Measurements from ENCODE around the gene PGAM1.

Gene PGAM1

DNA sequence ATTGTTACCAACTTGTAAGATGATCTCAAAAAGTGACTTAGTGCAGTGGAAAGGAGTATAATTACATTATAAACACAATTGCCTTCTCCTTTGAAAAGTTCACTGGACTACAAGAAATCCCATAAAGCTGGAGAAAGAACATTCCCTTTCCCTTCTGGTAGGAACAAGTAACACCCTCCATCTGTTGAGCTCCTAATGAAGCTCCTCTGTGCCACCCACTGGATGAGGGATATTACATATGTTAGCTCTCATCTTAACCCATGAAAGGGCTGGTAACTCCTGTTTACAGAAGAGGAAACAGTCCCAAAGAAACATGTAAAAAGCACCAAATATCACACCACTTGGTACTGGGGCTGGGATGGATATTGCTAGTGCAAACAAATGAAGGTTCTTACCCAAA is 8.1 kb downstream of the PGAM1 start:
- no peaks in the 10 kb centered on the region for H3K9me3 Mint-ChIP-seq
- H3K4me3 Mint-ChIP-seq: no peak overlapping the region
- DNase-seq: no peak
- H3K27me3 Mint-ChIP-seq: no peaks in the 10 kb centered on the region
- no peak overlapping the region for H3K27ac Mint-ChIP-seq
- peaks cover 18% of the 10 kb centered on the region for H3K4me1 Mint-ChIP-seq
- ATAC-seq: peak; percentile 27

DNA sequence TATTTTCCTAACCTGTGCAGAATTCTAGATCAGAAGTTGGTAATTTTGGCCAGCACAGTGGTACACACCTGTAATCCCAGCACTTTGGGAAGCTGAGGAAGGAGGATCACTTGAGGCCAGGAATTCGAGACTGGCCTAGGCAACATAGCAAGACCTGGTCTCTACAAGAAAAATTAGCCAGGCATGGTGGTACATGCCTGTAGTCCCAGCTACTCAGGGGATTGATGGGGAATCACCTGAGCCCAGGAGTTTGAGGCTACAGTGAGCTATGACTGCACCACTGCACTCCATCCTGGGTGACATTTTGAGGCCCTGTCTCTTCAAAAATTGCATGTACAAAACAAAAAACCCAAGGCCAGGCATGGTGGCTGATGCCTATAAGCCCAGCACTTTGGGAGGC is 8.6 kb downstream of the PGAM1 start:
- no peaks in the 10 kb centered on the region for H3K9me3 Mint-ChIP-seq
- DNase-seq: no peak
- H3K4me1 Mint-ChIP-seq: peaks cover 13% of the 10 kb centered on the region
- ATAC-seq: peak; percentile 63
- H3K27ac Mint-ChIP-seq: no peak overlapping the region
- no peaks in the 10 kb centered on the region for H3K27me3 Mint-ChIP-seq
- no peak overlapping the region for H3K4me3 Mint-ChIP-seq

DNA sequence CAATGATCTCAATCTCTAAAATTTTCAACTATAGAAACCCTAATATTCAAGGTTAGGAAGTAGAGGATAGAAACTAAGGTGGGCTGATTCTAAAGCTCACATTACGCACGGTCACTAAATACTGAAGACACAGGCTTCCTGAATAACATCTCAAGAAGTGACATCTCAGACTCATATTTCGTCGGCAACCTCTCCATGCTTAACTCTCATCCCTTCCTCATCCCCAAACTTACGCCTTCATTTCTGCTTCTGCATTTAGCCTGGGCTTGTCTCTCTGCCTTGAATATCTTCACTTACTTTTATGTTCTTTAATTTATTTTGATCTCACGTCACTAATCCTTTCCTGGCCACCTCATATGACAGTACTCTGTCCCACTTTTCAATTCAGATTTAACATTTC is 9.2 kb downstream of the PGAM1 start:
- H3K9me3 Mint-ChIP-seq: no peaks in the 10 kb centered on the region
- H3K27ac Mint-ChIP-seq: no peak overlapping the region
- DNase-seq (no peak), ATAC-seq (peak; percentile 11)
- peaks cover 6% of the 10 kb centered on the region for H3K4me1 Mint-ChIP-seq
- H3K27me3 Mint-ChIP-seq: no peaks in the 10 kb centered on the region
- H3K4me3 Mint-ChIP-seq: no peak overlapping the region

DNA sequence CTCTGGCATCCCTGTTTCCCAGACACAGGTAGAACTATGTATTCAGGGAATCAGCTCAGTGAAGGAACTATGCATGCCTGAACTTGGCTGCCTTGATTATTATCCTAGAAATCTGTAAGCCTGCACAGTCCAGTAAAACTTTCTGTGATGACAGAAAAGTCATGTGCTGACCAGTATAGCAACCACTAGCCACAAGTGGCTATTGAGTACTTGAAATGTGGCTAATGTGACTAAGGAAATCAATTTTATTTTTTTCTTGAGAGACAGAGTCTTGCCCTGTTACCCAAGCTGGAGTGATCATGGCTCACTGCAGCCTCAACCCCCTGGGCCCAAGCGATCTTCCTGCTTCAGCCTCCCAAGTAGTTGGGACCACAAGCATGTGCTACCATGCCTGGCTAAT is 16.3 kb downstream of the PGAM1 start:
- ATAC-seq (no peak), DNase-seq (no peak)
- H3K4me3 Mint-ChIP-seq: no peak overlapping the region
- peaks cover 42% of the 10 kb centered on the region for H3K4me1 Mint-ChIP-seq
- H3K9me3 Mint-ChIP-seq: no peaks in the 10 kb centered on the region
- no peak overlapping the region for H3K27ac Mint-ChIP-seq
- H3K27me3 Mint-ChIP-seq: no peaks in the 10 kb centered on the region

DNA sequence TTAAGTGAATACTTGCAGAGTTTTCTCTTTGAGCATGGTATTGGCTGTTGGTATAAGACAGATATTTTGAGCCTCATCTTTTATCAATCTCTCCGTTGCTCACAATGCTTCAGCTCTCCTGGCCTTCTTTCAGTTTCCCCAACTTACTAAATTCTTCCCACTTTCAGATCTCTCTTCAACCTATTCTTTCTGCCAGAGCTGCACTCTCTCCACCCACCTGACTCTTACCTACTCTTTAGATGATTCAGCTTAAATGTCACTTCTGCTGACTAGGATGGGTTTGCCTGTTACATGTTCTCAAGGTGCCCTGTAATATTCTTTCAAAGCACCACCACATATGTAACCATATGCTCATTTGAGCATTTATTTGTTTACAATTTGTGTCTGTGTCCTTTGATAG is 18.2 kb downstream of the PGAM1 start:
- H3K4me3 Mint-ChIP-seq: peak overlapping the region; percentile 98 to 99
- H3K27ac Mint-ChIP-seq: peak overlapping the region in 1 of 2 donors; percentile 4
- H3K9me3 Mint-ChIP-seq: no peaks in the 10 kb centered on the region
- peaks cover 60% of the 10 kb centered on the region for H3K4me1 Mint-ChIP-seq
- no peak for DNase-seq
- no peak for ATAC-seq
- no peaks in the 10 kb centered on the region for H3K27me3 Mint-ChIP-seq

DNA sequence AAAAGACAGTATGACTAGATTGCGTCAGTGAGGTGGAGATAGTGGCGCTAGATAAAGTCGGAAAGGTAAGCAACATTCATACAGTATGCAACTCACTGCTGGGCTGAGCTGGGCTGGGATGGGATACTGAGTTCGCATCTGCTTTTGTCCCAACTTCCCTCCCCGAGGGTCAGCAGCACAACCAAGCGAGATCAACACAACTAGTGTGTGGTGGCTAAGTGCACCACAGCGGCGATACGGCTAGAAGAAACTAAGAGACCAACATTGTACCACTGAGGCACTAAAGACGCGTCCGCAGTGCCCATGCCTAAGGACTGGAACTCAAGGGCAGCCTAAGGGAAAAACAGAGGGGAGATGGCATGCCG is 19.3 kb downstream of the PGAM1 start:
- DNase-seq (no peak), ATAC-seq (peak; percentile 0)
- Mint-ChIP-seq H3K27me3 (no peaks in the 10 kb centered on the region), H3K27ac (peak overlapping the region; percentile 90 to 99), H3K9me3 (no peaks in the 10 kb centered on the region), H3K4me3 (peak overlapping the region; percentile 98 to 99), H3K4me1 (peaks cover 63% of the 10 kb centered on the region)

DNA sequence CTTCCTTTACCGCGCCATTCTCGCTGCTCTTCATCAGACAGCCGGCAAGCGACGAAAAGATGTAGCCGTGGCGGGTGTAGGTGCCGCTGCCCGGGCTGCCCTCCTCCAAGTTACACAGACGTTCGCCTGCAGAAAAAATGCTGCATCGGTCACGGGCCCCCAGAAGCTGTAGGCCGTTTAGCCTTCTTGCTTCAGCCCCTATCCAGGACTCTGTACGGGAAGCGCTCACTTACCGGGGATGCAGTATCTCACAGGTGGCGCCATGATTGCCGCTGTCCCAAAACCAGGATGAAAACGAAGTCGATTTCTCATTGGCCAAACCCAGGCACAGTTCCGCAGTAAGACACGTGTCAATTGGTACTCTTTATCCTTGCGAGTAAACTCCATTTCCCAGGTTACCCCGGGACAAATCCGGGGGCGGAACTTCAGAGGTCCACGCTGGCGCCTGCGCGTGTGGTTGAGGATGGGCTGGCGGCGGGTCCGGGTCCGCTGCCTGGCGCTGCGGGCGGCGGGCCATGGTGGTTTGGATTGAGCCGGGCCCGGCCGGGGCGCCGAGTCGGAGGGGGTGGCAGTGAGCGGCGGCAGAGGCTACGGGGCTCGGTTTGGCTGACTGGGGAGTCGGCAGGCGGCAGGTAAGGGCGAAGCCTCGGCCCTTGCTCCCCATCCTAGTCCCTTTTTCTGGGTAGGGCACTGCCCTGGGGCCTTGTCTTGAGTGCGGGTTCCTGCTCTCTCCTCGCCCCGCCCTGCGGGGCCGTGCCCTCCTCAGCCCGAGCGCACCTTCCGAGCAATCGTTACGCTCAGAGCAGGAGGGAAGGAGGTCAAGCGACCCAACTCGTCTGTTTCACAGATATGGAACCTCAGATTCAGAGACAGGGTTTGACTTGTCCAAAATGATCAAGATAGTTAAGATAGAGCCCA is 20.0 kb downstream of the PGAM1 start, which contains the start of the genes EXOSC1 and ZDHHC16:
EXOSC1 (minus strand) TSS at position 285 of the 918 bp plus-strand sequence; CDS start at position 264, 21 bp downstream.
ZDHHC16 (plus strand) TSS at position 454 of the 918 bp plus-strand sequence. CDS start 5,501 bp downstream, outside the sequence.
- Mint-ChIP-seq H3K4me3 (peak within 1 kb of the TSS; percentile 98 to 99), H3K4me1 (peaks cover 70% of the 10 kb centered on the region), H3K9me3 (no peaks in the 10 kb centered on the region), H3K27ac (peak within 1 kb of the TSS; percentile 90 to 99), H3K27me3 (no peaks in the 10 kb centered on the region)
- DNase-seq (peak; percentile 87 to 92), ATAC-seq (peak; percentile 97)

DNA sequence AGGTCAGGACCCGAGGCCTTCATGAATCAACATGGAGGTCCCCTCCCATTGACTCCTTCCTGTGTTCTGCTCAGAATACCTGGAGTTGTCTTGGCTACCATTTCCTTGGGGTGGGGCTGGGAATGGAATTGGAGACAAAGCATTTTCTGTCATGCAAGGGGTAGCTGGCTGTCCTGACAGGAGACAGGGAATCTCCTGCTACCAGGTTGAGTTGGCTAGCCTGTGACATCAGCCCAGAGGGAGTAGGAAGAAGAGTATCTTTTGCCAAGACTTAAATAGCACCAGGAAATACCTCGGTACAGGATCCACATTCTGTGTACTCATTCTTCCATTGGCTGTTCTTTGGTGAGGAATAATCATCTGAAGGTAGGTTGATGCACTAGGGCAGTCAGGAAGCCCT is 24.8 kb downstream of the PGAM1 start:
- Mint-ChIP-seq H3K27me3 (no peaks in the 10 kb centered on the region), H3K4me3 (no peak overlapping the region), H3K9me3 (no peaks in the 10 kb centered on the region), H3K27ac (peak overlapping the region in 1 of 2 donors; percentile 88), H3K4me1 (peaks cover 80% of the 10 kb centered on the region)
- ATAC-seq (no peak), DNase-seq (no peak)

DNA sequence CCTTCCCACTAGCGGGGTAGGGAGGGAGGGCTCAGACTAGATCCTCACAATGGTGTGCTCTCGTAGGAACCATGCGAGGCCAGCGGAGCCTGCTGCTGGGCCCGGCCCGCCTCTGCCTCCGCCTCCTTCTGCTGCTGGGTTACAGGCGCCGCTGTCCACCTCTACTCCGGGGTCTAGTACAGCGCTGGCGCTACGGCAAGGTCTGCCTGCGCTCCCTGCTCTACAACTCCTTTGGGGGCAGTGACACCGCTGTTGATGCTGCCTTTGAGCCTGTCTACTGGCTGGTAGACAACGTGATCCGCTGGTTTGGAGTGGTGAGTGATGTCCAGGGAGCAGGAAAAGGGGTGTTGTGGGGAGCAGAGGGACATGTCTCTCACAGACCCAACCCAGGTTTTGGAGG is 25.6 kb downstream of the PGAM1 start:
- ATAC-seq (no peak), DNase-seq (no peak)
- Mint-ChIP-seq H3K4me1 (peaks cover 73% of the 10 kb centered on the region), H3K27ac (no peak overlapping the region), H3K27me3 (no peaks in the 10 kb centered on the region), H3K9me3 (no peaks in the 10 kb centered on the region), H3K4me3 (no peak overlapping the region)

DNA sequence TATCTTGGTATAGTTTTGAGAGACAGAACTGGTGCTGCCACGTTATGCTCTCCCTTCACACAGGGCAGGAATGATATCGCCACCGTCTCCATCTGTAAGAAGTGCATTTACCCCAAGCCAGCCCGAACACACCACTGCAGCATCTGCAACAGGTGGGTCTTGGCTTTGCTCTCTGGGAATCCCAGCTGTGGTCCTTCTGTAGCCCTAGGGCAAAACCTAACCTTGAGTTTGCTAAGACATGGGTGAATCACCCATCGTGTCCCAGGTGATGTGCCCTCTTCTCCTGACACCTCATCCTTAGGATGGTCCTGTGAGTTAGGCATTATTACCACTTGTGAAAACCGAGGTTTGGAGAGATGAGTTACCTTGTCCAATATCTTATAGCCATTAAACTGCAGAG is 26.4 kb downstream of the PGAM1 start:
- Mint-ChIP-seq H3K4me3 (no peak overlapping the region), H3K27ac (no peak overlapping the region)

DNA sequence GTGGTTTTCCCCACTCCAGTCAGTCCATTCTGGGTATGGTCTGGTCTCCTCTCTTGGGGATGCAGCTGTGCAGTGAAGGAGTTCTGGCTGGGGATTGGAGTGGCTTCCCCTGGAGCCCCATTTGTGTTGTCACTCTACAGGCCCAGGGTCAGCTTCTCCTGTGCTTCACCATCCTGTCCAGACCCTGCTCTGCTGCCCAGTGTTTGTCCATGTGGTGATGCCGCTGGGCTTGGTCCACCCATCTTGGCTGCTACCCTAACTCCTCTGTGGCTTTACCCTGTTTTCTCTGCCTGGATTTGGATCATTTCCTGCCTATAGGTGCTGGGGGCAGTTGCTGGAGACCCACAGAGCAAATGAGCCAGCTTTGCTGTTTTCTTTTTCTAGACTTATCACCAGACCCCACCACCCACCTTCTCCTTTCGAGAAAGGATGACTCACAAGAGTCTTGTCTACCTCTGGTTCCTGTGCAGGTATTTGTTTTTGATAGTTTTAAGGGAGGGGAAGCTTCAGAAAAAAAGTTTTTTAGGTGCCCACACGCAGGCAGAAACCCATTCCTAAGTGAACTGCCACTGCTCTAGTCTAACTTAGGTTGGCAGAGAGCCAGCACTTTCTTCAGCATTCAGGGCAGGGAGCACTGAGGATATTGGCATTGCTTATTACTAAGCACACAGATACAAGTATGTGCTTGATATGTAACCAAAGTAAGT is 28.5 kb downstream of the PGAM1 start:
- DNase-seq (peak in 1 of 2 donors; percentile 19), ATAC-seq (peak; percentile 80)
- no peaks in the 10 kb centered on the region for H3K9me3 Mint-ChIP-seq
- H3K4me3 Mint-ChIP-seq: peak overlapping the region; percentile 46 to 54
- H3K27me3 Mint-ChIP-seq: no peaks in the 10 kb centered on the region
- H3K4me1 Mint-ChIP-seq: peaks cover 47% of the 10 kb centered on the region
- H3K27ac Mint-ChIP-seq: peak overlapping the region; percentile 92 to 99

More for the DNA sequence above, 26.4 kb downstream of the PGAM1 start:
- Mint-ChIP-seq H3K27me3 (no peaks in the 10 kb centered on the region), H3K4me1 (peaks cover 65% of the 10 kb centered on the region), H3K9me3 (no peaks in the 10 kb centered on the region)
- DNase-seq: no peak
- no peak for ATAC-seq

DNA sequence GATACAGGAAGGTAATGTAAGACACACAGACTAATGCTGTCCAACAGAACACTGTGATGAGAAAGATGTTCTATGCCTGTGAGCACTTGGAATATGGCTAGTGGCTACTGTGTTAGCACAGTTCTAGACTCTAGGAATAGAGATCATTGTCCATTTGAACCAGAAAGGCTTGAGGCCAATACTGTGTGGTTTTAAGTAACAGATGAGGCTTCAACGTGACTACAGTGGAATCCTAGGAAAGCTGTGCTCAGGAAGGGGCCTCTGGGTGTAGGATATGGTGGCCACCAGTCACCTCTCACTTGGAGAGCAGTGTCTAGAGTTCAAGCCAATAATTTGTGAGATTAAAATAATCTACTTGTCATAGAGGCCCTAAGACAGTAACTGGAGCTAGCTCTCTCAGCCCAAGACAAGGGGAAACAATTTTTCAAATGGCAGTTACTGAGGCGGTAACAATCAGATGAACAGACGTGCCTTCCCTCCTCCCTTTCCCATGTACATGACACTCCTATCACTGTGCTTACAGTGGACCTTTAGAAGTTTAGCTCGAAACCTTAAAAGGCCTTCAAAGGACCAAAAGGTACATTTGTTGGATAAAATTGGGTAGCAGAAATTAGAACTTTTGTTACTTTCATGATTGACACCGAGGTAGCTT is 30.2 kb downstream of the PGAM1 start:
- ATAC-seq (no peak), DNase-seq (no peak)
- H3K9me3 Mint-ChIP-seq: no peaks in the 10 kb centered on the region
- no peaks in the 10 kb centered on the region for H3K27me3 Mint-ChIP-seq
- H3K4me1 Mint-ChIP-seq: peaks cover 36% of the 10 kb centered on the region
- no peak overlapping the region for H3K27ac Mint-ChIP-seq
- H3K4me3 Mint-ChIP-seq: no peak overlapping the region

DNA sequence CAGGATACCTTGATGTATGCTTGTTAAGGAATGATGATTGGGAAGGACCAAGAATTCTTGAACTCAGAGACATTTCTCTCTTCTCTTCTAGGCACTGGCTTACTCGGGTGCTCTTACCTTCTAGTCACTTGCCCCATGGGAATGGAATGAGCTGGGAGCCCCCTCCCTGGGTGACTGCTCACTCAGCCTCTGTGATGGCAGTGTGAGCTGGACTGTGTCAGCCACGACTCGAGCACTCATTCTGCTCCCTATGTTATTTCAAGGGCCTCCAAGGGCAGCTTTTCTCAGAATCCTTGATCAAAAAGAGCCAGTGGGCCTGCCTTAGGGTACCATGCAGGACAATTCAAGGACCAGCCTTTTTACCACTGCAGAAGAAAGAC is 30.7 kb downstream of the PGAM1 start:
- ATAC-seq (no peak), DNase-seq (no peak)
- Mint-ChIP-seq H3K4me1 (peaks cover 36% of the 10 kb centered on the region), H3K9me3 (no peaks in the 10 kb centered on the region), H3K27ac (peak overlapping the region in 1 of 2 donors; percentile 51), H3K4me3 (no peak overlapping the region), H3K27me3 (no peaks in the 10 kb centered on the region)

DNA sequence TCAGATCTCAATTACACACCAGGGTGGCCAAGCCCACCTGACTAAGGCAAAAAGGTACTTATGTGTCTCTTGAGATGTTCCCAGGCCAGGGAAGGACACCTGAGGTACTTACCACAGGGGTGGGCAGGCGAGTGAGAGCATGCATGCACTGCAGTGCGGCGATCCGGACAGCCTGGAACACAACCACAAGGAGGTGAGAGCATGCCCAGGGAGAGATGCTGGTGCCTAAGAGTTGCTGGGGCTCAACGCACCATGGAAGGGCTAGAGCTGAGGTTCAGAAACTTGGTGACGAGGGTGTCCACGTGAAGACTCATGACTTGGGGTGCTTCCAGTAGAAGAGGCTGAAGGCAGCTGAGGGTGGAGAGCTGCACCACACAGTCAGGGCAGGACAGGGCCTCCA is 33.1 kb downstream of the PGAM1 start:
- Mint-ChIP-seq H3K4me3 (no peak overlapping the region), H3K9me3 (no peaks in the 10 kb centered on the region), H3K4me1 (peaks cover 17% of the 10 kb centered on the region), H3K27me3 (no peaks in the 10 kb centered on the region), H3K27ac (peak overlapping the region in 1 of 2 donors; percentile 64)
- no peak for DNase-seq
- no peak for ATAC-seq

DNA sequence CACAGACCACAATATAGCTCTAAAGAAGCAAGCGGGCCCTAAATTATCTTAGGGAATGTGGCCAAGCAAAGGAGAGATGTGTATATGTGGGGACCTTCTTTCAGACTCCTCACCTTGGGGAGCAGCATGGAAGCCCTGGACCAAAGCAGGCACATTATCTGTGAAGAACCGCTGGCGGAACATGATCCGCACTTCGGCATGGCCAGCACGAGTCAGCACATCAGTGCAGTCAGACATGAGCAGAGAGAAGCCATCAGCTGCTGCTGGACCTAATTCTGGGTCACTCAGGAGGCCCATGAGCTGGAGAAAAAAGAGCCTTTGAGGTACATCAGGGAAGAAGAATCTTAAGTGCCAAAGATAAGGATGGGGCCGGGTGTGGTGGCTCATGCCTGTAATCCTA is 33.9 kb downstream of the PGAM1 start:
- Mint-ChIP-seq H3K27ac (peak overlapping the region in 1 of 2 donors; percentile 21), H3K27me3 (no peaks in the 10 kb centered on the region), H3K4me1 (peaks cover 9% of the 10 kb centered on the region), H3K4me3 (no peak overlapping the region), H3K9me3 (no peaks in the 10 kb centered on the region)
- DNase-seq (no peak), ATAC-seq (no peak)
